K562 (cell line): ENCODE results near the gene UGT2B17. TPM values are rescaled to one million over a fixed set of nuclear protein-coding genes. Genes with fewer than 3 reads are reported as not detected.

Experiments used
- CEBPG ChIP-seq, 3 experiments: fragments of 200-800 bp in 1 of 3; sonication (Bioruptor generic) in 1 of 3; sonication (generic) in 1 of 3; formaldehyde crosslinking in 1 of 3; IDR thresholded peaks in 2 of 3; conservative IDR thresholded peaks in 1 of 3; 2 replicates each; pipeline versions ENCODE4 v1.6.1 to v1.8.0; 2016 to 2022; ENCODE audit warnings: missing compliant biosample characterization in 2 of 3, missing genetic modification characterization in 2 of 3, mild to moderate bottlenecking in 1 of 3, missing genetic modification reagents in 1 of 3
- MTA2 ChIP-seq: fragments of 450-650 bp; IDR thresholded peaks from 2 replicates; pipeline ENCODE4 v1.6.1; 2016; ENCODE audit warnings: low read depth
- MYNN ChIP-seq, 2 experiments: sonication (generic); formaldehyde crosslinking in 1 of 2; IDR thresholded peaks; 2 replicates each; pipeline versions ENCODE4 v1.5.0 to v1.6.1; 2016 to 2020; ENCODE audit warnings: antibody characterized with exemption in 1 of 2, missing genetic modification reagents in 1 of 2
- RBM25 ChIP-seq: fragments of 200-400 bp; formaldehyde crosslinking; IDR thresholded peaks from 2 replicates; pipeline ENCODE4 v1.6.1; 2018; ENCODE audit warnings: low read length, low read depth, moderate library complexity; ENCODE audit not compliant: severe bottlenecking
- ZNF407 ChIP-seq: fragments of 450-650 bp; IDR thresholded peaks from 2 replicates; pipeline ENCODE4 v1.6.1; 2016; ENCODE audit warnings: low read depth
- polyA plus RNA-seq, 8 experiments: library from polyadenylated mRNA; depleted of rRNA in 4 of 8; stranded (reverse) in 5 of 8; unstranded in 3 of 8; fragments of >200 nt; fragmentation: Nextera tagmentation in 2 of 8; fragmentation: Illumina TruSeq in 1 of 8; extraction: Ambion mirVana in 2 of 8; extraction: Trizol in 1 of 8; gene quantifications; 2 replicates each; pipeline versions ENCODE4 v1.2.1 to v1.2.3, GENCODE V29; 2011 to 2014; ENCODE audit warnings: inconsistent platforms in 1 of 8, missing spikeins in 1 of 8
- total RNA-seq, 7 experiments: library from RNA; depleted of rRNA in 6 of 7; stranded (reverse); fragments of >200 nt in 6 of 7; fragmentation: Illumina TruSeq in 2 of 7; extraction: Trizol in 2 of 7; gene quantifications; 2 replicates each; pipeline versions ENCODE4 v1.2.1 to v1.2.3, GENCODE V29; 2011 to 2021; ENCODE audit warnings: low replicate concordance in 1 of 7

UGT2B17 gene
- total and polyA plus RNA-seq, 9 of the 15 experiments (the other 6 are each of a cell fraction or from before 2014, with no cell fraction given): 0.11 TPM; not detected in 8

GRCh38 chr4:68606240-68606639 lies 30.1 kb upstream of the UGT2B17 start (continued):
- TF ChIP-seq ZNF407 (no peak), CEBPG (CRISPR knock-in tag; IDR thresholded peaks at IDR 0.05) (no peak), CEBPG (tag; conservative IDR thresholded peaks at IDR 0.05 in 1 of 2, IDR thresholded peaks at IDR 0.05 in 1 of 2) (0 out of 4 replicates have a peak, but pooled peaks of 1 of the 2 experiments have one; percentile 13), RBM25 (no peak), MYNN (IDR thresholded peaks at IDR 0.05) (no peak), MYNN (CRISPR knock-in tag; IDR thresholded peaks at IDR 0.05) (no peak), MTA2 (no peak)
